C4-2B (cell line): ENCODE data around the gene UCKL1.
A peak's percentile ranks its signal among the peaks of the same experiment; 100 is the strongest.

Experiments used
- H3K27ac ChIP-seq: fragments of 450-650 bp; 2 replicates; pipeline ENCODE4 v1.5.1; 2017
- CTCF ChIP-seq: fragments of 450-650 bp; conservative IDR thresholded peaks from 2 replicates; pipeline ENCODE4 v1.5.1; 2017; ENCODE audit warnings: mild to moderate bottlenecking
- ZFX ChIP-seq: fragments of 450-650 bp; IDR thresholded peaks from 2 replicates; pipeline ENCODE4 v1.6.1; 2017

The UCKL1 gene

GRCh38 chr20:63959699-63960075, 3.5 kb upstream of the UCKL1 start:
- no peak overlapping the region for H3K27ac ChIP-seq

DNA sequence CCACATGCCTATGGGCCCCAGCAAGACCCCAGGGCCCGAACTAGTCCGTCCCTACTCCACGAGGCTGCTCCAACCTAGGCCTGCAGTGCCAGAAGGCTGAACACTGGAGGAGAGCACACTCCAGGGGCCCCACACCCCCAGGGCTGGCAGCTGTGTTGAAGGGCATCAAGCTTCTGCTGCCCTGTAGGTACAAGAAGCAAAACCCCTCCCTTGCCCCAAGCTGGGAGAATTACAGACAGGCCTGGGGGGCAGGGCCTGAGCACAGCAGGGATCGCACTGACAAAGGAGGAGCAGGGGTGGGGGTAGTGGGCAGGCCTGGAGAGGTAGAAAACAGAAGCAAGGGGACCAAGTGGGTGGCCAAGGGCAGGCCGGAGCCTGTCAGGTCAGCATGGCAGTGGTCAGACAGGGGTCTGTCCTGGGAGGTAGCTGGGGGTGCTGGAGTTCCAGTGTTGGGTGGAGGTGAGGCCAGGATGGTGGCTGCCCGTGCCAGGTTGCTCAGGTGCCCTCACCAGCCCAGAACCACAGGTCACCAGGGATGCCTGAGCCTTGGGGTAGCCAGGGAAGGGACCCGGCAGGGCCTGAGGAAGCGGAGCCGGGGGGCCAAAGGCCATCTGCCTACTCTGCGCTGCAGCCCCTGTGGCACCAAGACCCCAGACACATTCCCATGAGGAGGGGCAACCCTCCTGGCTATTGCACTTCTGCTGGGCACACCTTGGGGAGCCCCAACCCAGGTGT, 2.9 kb upstream of the UCKL1 start:
- TF ChIP-seq CTCF (no peak), ZFX (no peak)
- no peak overlapping the region for H3K27ac ChIP-seq

More at GRCh38 chr20:63959699-63960075, 3.5 kb upstream of the UCKL1 start:
- TF ChIP-seq CTCF (no peak), ZFX (no peak)

DNA sequence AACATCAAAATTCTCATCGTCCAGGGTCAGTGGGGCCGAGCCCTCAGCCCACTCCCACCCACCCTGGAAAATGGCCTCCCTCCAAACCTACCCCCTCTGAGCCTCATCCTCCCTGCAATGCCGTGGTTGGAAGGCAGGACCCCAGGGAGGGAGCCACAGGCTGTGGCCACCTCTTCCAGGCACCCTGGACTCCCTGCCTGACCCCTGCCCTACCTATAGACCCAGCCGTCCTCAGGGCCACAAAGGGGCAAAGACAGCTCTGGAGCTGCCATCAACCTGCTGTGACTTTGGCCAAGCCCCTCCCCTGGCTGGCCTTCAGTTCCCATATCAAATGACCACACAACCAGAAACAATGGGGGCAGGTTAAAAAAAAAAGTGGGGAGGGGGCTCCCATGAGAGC, 2.3 kb upstream of the UCKL1 start:
- no peak overlapping the region for H3K27ac ChIP-seq
- no peak for TF ChIP-seq CTCF
- no peak for TF ChIP-seq ZFX

- H3K27ac ChIP-seq: peak overlapping the region; percentile 98
- TF ChIP-seq CTCF: no peak
- TF ChIP-seq ZFX: no peak
Observed at GRCh38 chr20:63957690-63958441, 1.6 kb upstream of the UCKL1 start.

DNA sequence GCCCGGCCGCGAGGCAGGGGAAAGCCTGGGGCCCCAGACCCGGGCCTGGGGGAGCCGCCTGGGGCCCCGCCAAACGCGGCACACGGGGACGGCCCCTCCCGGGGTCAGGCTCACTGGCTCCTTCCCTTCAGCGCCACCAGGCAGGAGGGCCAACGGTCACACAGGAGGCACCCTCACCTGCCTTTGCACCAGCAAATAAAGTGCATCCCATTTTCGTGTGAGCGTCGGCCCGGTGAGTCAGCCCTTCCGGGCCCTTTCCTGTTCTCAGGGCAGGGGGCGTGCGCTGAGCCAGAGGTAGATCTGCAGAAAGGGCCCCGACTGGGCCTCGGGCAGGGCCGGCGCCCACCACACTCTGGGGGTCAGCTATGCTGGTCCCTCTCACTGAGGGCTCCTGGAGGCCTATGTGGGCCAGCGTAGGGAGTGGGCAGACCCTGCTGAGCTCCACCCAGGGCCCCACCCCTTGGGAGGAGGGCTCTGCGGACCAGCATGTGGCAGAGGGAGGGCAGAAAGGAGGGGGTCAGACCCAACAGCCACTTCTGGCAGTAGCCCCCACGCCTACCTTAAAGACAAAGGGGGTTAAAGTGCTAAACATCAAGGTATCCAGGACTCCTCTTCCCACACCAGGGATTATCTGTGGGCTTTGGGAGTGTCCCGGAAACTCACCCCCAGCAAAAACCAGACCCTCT, 931 bp upstream of the UCKL1 start:
- peak overlapping the region; percentile 98 for H3K27ac ChIP-seq

GRCh38 chr20:63956664-63957003, 418 bp upstream of the UCKL1 start:
- H3K27ac ChIP-seq: peak overlapping the region; percentile 98
- no peak for TF ChIP-seq ZFX
- no peak for TF ChIP-seq CTCF

More for the DNA sequence above, 931 bp upstream of the UCKL1 start:
- peak; percentile 23; the same call in 1 of the 2 replicates for TF ChIP-seq ZFX
- no peak for TF ChIP-seq CTCF

DNA sequence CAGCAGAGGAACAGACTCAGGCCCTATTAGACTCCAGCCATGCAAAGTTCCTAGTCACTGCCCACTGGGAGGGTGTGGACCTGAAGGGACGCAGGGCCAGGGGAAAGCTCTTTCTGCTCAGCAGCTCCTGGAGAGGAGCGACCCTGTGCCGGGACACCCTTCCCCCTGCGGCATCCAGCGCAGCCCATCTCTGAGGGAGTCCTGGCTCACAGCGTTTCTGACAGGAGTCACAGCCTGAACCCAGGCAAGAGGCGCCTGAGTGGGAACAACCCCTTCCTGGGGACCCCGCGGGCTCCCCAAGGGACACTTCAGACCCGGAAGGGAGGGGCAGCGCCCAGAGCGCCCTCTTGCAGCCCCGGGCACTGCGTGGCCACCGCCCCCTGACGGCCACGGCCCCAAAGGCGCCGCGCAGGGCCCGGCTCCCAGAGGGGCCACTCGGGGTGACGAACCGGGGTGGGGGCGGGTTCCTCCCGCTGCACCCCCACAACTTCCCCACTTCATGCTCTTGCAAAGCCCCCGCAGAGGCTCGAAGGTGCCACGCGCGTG, 862 bp downstream of the UCKL1 start:
- peak overlapping the region; percentile 98 for H3K27ac ChIP-seq
- TF ChIP-seq CTCF (peak; percentile 53), ZFX (no peak)
